OCI-LY3 (cell line): Measurements from ENCODE around the gene ATP8B4.

Experiments used
- H2AFZ ChIP-seq: fragments of 200-600, 300-600 bp; shearing (Covaris generic); 2 replicates; pipeline ENCODE4 v1.6.0; 2014; ENCODE audit warnings: antibody characterized with exemption, low read depth, low read length
- H3K27ac ChIP-seq: fragments of 200-600, 300-600 bp; sonication (generic); 2 replicates; pipeline ENCODE4 v1.5.1; 2014; ENCODE audit warnings: mild to moderate bottlenecking, low read length, moderate library complexity, mixed read lengths
- H3K27me3 ChIP-seq: fragments of 200-600, 300-600 bp; sonication (generic); 2 replicates; pipeline ENCODE4 v1.6.1; 2014; ENCODE audit warnings: low read depth, low read length, mixed read lengths
- H3K36me3 ChIP-seq: fragments of 200-600, 300-600 bp; sonication (generic); replicated peaks from 2 replicates; pipeline ENCODE3; 2014; ENCODE audit warnings: low read depth, low read length, mixed read lengths
- H3K4me1 ChIP-seq: fragments of 300-600, 200-600 bp; sonication (generic); 2 replicates; pipeline ENCODE4 v1.6.1; 2014; ENCODE audit warnings: low read length, mixed read lengths
- H3K4me2 ChIP-seq: fragments of 200-600, 300-600 bp; sonication (generic); 2 replicates; pipeline ENCODE4 v1.6.1; 2014; ENCODE audit warnings: low read length, mixed read lengths
- H3K4me3 ChIP-seq: fragments of 300-600, 200-600 bp; sonication (generic); 2 replicates; pipeline ENCODE4 v1.5.1; 2014; ENCODE audit warnings: antibody characterized with exemption, mild to moderate bottlenecking, low read length, moderate library complexity
- H3K79me2 ChIP-seq: fragments of 300-600, 200-600 bp; shearing (Covaris generic); 2 replicates; pipeline ENCODE4 v1.6.1; 2014; ENCODE audit warnings: mild to moderate bottlenecking, low read length, mixed read lengths
- H3K9ac ChIP-seq: fragments of 300-600, 200-600 bp; shearing (Covaris generic); 2 replicates; pipeline ENCODE4 v1.6.0; 2014; ENCODE audit warnings: mild to moderate bottlenecking, low read length, moderate library complexity
- H3K9me3 ChIP-seq: fragments of 200-600, 300-600 bp; shearing (Covaris generic); 2 replicates; pipeline ENCODE4 v1.6.1; 2014; ENCODE audit warnings: low read length, mixed read lengths; ENCODE audit not compliant: insufficient read depth
- H4K20me1 ChIP-seq: fragments of 200-600, 300-600 bp; sonication (generic); 2 replicates; pipeline ENCODE4 v1.6.1; 2016; ENCODE audit warnings: low read length, mixed read lengths; ENCODE audit not compliant: insufficient read depth
- EZH2phosphoT487 ChIP-seq: fragments of 200-600 bp; shearing (Covaris generic); IDR thresholded peaks from 2 replicates; pipeline ENCODE4 v1.6.1; 2018; ENCODE audit warnings: antibody characterized with exemption, mixed run types, low read depth
- TF ChIP-seq, protein P1 (sequence below): fragments of 200-600, 300-600 bp; sonication (generic); IDR thresholded peaks from 2 replicates; pipeline ENCODE4 v1.5.1; 2014; ENCODE audit warnings: antibody characterized with exemption, low read length, low read depth

Gene ATP8B4

DNA sequence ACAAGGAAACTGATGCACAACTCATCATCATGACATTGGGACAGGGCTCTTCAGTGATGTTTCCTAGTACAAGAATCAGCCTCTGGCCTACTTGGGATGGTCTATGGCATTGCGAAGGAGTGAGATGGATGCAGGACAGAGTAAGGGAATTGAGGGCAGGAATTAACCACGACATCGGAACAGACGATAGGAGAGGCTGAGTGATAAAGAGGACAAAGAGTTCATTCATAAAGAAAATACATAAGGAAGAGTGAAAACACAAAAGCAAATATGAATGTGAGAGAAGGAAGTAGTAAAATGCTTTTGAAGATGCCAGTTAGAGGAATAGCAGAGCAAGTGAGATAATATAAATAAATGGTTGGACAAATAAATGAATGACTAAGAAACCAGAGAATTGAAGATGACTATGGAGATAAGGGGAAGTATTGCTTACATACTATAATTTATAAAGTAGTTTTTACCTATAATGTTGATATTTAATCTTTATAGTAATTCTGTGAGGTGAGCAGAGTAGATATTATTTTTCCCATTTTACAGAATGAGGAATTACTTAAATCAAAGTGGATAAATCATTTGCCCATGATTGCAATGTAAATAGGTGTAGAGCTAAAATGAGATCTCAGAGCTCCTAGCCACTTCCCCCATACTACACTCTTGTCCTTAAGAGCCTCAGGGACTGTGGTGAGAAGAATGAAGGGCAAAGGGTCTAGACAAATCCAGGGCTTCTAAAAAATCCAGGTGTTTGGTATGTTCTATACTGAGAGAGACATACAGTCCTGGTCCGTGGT, 294.9 kb downstream of the ATP8B4 start:
- Histone ChIP-seq H3K27ac (no peak overlapping the region), H4K20me1 (no peaks in the 10 kb centered on the region), H3K4me2 (no peak overlapping the region), H3K79me2 (no peaks in the 10 kb centered on the region), H3K4me3 (no peak overlapping the region), H3K4me1 (no peaks in the 10 kb centered on the region), H3K36me3 (no peaks in the 10 kb centered on the region), H3K27me3 (no peaks in the 10 kb centered on the region), H2AFZ (no peak overlapping the region), H3K9ac (no peak overlapping the region), H3K9me3 (no peaks in the 10 kb centered on the region)
- no peak for TF ChIP-seq EZH2phosphoT487
- TF ChIP-seq, protein P1, sequence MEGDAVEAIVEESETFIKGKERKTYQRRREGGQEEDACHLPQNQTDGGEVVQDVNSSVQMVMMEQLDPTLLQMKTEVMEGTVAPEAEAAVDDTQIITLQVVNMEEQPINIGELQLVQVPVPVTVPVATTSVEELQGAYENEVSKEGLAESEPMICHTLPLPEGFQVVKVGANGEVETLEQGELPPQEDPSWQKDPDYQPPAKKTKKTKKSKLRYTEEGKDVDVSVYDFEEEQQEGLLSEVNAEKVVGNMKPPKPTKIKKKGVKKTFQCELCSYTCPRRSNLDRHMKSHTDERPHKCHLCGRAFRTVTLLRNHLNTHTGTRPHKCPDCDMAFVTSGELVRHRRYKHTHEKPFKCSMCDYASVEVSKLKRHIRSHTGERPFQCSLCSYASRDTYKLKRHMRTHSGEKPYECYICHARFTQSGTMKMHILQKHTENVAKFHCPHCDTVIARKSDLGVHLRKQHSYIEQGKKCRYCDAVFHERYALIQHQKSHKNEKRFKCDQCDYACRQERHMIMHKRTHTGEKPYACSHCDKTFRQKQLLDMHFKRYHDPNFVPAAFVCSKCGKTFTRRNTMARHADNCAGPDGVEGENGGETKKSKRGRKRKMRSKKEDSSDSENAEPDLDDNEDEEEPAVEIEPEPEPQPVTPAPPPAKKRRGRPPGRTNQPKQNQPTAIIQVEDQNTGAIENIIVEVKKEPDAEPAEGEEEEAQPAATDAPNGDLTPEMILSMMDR = no peak

DNA sequence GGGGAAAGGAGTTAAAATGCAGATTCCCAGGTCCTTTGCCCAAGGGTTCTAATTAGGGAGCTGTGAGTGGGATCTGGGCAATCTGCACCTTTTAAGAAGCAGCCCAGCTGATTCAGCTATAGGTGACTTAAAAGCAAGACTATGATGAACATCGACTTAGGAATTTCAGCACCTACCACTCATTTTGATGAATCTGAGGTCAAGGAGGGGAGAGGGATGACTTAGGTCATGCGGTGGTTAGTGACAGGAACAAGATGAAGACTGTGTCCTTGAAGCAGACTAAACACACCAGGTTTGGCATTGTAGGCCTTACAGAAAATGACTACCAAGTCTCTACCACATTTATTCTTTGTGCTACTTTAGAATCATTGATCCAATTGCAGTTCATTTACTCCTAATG, 301.9 kb downstream of the ATP8B4 start:
- H3K27me3 ChIP-seq = no peaks in the 10 kb centered on the region
- no peak for TF ChIP-seq EZH2phosphoT487
- TF ChIP-seq, protein P1 = no peak
- H3K9me3 ChIP-seq = no peaks in the 10 kb centered on the region
- H3K36me3 ChIP-seq = no peaks in the 10 kb centered on the region
- no peak overlapping the region for H3K4me2 ChIP-seq
- H3K4me1 ChIP-seq = no peaks in the 10 kb centered on the region
- no peak overlapping the region for H3K27ac ChIP-seq
- no peak overlapping the region for H2AFZ ChIP-seq
- H3K9ac ChIP-seq = no peak overlapping the region
- H4K20me1 ChIP-seq = no peaks in the 10 kb centered on the region
- no peak overlapping the region for H3K4me3 ChIP-seq
- H3K79me2 ChIP-seq = no peaks in the 10 kb centered on the region

DNA sequence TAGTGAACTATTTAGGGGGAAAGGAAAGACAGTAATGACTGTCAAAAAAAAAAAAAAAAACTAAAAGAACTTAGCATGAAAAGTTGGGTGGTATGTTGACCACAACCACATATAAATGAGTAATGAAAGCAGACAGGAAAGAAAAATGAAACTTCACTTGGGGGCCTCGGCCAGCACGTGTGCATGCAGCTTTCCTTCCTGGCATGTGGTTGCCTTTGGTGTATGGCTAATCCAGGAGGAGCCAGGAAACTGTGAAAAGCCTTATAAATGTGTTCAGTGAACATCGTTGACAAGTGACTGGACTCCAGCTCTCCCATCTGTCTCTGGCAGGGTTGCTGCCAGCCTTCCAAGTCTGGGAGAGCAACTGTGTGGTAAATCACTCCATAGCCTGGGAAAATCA, 303.1 kb downstream of the ATP8B4 start:
- no peaks in the 10 kb centered on the region for H3K27me3 ChIP-seq
- TF ChIP-seq, protein P1 = no peak
- no peak for TF ChIP-seq EZH2phosphoT487
- no peak overlapping the region for H2AFZ ChIP-seq
- no peaks in the 10 kb centered on the region for H3K36me3 ChIP-seq
- no peaks in the 10 kb centered on the region for H3K9me3 ChIP-seq
- H3K9ac ChIP-seq = no peak overlapping the region
- no peak overlapping the region for H3K4me3 ChIP-seq
- H3K4me2 ChIP-seq = no peak overlapping the region
- H3K4me1 ChIP-seq = no peaks in the 10 kb centered on the region
- H3K27ac ChIP-seq = no peak overlapping the region
- H3K79me2 ChIP-seq = no peaks in the 10 kb centered on the region
- no peaks in the 10 kb centered on the region for H4K20me1 ChIP-seq

- no peak overlapping the region for H3K9ac ChIP-seq
- H3K27me3 ChIP-seq = no peaks in the 10 kb centered on the region
- H3K27ac ChIP-seq = no peak overlapping the region
- H3K36me3 ChIP-seq = no peaks in the 10 kb centered on the region
- H3K4me3 ChIP-seq = no peak overlapping the region
- no peaks in the 10 kb centered on the region for H4K20me1 ChIP-seq
- no peaks in the 10 kb centered on the region for H3K9me3 ChIP-seq
- no peaks in the 10 kb centered on the region for H3K79me2 ChIP-seq
- no peak overlapping the region for H3K4me2 ChIP-seq
- no peak overlapping the region for H2AFZ ChIP-seq
- TF ChIP-seq EZH2phosphoT487 = no peak
- TF ChIP-seq, protein P1 = no peak
- no peaks in the 10 kb centered on the region for H3K4me1 ChIP-seq
These were observed 303.5 kb downstream of the ATP8B4 start for GRCh38 chr15:49815526-49815925.
